GM20000 (cell line): ENCODE results near the gene FARS2.
"Not testable (repeated sequence)": the region's sequence is repeated elsewhere in the genome, so short reads cannot be mapped to it uniquely, and the experiment has no call there.

ENCODE experiments used
- DNase-seq: peaks from one replicate; pipeline ENCODE4 v3.0.0; 2012; ENCODE audit warnings: low spot score
- TF ChIP-seq, protein P1 (sequence below): IDR thresholded peaks from 2 replicates; pipeline ENCODE4 v1.5.1; 2012; ENCODE audit warnings: mild to moderate bottlenecking, control low read depth; ENCODE audit errors: extremely low read depth, missing control alignments

Gene FARS2

DNA sequence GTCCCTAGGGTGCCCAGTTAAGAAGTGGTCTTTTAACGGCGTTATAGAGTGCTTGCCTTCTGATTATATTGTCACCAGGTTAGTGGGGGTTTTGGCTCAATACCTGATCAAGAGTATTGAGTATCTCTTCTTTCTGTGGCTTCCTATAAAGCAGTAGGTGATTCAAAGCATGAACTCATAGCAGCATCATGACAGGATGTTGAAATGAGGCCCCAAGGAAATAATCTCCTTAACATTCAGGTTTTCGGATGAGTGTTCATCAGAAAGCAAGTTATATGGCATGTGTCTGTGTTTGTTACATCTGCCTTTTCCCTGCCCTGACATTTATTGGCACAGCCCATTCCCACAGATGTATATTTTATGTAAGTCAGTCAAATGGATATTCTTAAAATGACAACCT, 301.0 kb downstream of the FARS2 start:
- TF ChIP-seq, protein P1, sequence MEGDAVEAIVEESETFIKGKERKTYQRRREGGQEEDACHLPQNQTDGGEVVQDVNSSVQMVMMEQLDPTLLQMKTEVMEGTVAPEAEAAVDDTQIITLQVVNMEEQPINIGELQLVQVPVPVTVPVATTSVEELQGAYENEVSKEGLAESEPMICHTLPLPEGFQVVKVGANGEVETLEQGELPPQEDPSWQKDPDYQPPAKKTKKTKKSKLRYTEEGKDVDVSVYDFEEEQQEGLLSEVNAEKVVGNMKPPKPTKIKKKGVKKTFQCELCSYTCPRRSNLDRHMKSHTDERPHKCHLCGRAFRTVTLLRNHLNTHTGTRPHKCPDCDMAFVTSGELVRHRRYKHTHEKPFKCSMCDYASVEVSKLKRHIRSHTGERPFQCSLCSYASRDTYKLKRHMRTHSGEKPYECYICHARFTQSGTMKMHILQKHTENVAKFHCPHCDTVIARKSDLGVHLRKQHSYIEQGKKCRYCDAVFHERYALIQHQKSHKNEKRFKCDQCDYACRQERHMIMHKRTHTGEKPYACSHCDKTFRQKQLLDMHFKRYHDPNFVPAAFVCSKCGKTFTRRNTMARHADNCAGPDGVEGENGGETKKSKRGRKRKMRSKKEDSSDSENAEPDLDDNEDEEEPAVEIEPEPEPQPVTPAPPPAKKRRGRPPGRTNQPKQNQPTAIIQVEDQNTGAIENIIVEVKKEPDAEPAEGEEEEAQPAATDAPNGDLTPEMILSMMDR = no peak
- DNase-seq = no peak

- no peak for DNase-seq
- TF ChIP-seq, protein P1 = no peak
These were observed 301.8 kb downstream of the FARS2 start for GRCh38 chr6:5563086-5563485.

DNA sequence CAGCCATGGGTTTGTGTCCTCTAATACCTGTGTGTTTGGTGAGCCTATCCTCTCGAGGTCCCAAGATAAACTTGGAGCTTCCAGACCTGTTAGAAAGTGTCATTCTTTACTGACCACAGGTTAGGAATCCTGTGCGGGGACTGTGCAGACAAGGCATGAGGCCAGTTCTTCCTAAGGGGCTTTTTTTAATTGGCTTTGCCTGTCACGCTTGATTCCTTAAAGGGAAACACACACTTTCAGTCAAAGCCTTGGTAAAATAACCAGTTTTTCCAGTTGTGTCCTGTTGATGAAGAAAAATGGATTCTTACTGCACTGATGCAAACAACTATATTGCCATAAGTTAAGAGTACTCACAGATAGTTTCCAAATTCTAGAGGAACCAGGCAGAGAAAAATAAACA, 303.4 kb downstream of the FARS2 start:
- not testable (repeated sequence) for DNase-seq

- DNase-seq = no peak
- TF ChIP-seq, protein P1 = no peak
These were observed 304.7 kb downstream of the FARS2 start for GRCh38 chr6:5565971-5566370.

GRCh38 chr6:5566718-5567117, 305.4 kb downstream of the FARS2 start:
- TF ChIP-seq, protein P1 = no peak
- DNase-seq = no peak

- peak; percentile 17 for DNase-seq
- TF ChIP-seq, protein P1 = no peak
These were observed 306.0 kb downstream of the FARS2 start for GRCh38 chr6:5567352-5567751.

DNA sequence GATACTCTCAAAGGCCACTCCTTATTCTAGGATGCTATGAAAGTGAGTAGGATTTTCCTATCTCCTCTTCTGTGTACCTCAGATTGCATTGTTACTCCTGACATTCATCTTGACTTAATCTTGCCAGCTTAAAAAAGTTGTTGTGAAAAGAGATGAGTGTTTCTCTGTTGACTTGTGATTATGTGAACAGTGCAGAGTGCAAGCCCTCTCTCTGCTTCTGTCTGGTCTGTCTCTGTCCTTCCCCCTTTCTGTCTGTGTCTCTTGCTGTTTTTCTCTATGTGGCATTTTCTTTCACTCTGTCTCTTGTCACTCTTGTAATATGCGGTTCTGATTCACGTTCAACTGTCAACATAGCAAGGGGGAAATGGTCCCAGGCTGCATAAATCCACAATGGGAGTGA, 306.6 kb downstream of the FARS2 start:
- no peak for DNase-seq
- TF ChIP-seq, protein P1 = no peak

- TF ChIP-seq, protein P1 = no peak
- DNase-seq = no peak
These were observed 308.2 kb downstream of the FARS2 start for GRCh38 chr6:5569491-5569890.
